Right hindlimb (tissue), 1 donor: ENCODE measurements around the gene KIAA1549.
"Not testable (repeated sequence)": the region's sequence is repeated elsewhere in the genome, so short reads cannot be mapped to it uniquely, and the experiment has no call there.

Experiments
- DNase-seq: peaks from one replicate; pipeline ENCODE4 v3.0.0-alpha.2; 2018

The KIAA1549 gene

GRCh38 chr7:138981332-138982203, at the start of gene KIAA1549:
KIAA1549 (minus strand) TSS chr7:138981389; CDS start chr7:138981269, 120 bp downstream.
- DNase-seq = peak; percentile 84

GRCh38 chr7:139029353-139029752, 48.2 kb upstream of the KIAA1549 start:
- no peak for DNase-seq

GRCh38 chr7:139026551-139026950, 45.4 kb upstream of the KIAA1549 start:
- no peak for DNase-seq

- DNase-seq = not testable (repeated sequence)
These were observed 44.7 kb upstream of the KIAA1549 start for GRCh38 chr7:139025861-139026260.

GRCh38 chr7:139023076-139023475, 41.9 kb upstream of the KIAA1549 start:
- no peak for DNase-seq

- DNase-seq = no peak
These were observed 41.1 kb upstream of the KIAA1549 start for GRCh38 chr7:139022286-139022685.

- DNase-seq = no peak
These were observed 37.7 kb upstream of the KIAA1549 start for GRCh38 chr7:139018910-139019309.

GRCh38 chr7:139016931-139017511, 35.8 kb upstream of the KIAA1549 start:
- peak; percentile 69 for DNase-seq

GRCh38 chr7:139011373-139011772, 30.2 kb upstream of the KIAA1549 start:
- DNase-seq = no peak

GRCh38 chr7:139004321-139005090, 23.3 kb upstream of the KIAA1549 start:
- no peak for DNase-seq

GRCh38 chr7:138999414-138999813, 18.2 kb upstream of the KIAA1549 start:
- DNase-seq = no peak

- no peak for DNase-seq
These were observed 10.9 kb upstream of the KIAA1549 start for GRCh38 chr7:138992052-138992531.

GRCh38 chr7:138987686-138988085, 6.5 kb upstream of the KIAA1549 start:
- DNase-seq = no peak

- DNase-seq = no peak
These were observed 1.0 kb upstream of the KIAA1549 start for GRCh38 chr7:138982204-138982623.

- peak; percentile 56 for DNase-seq
These were observed 462 bp downstream of the KIAA1549 start for GRCh38 chr7:138980563-138981291.

GRCh38 chr7:138979988-138980562, 1.1 kb downstream of the KIAA1549 start:
- no peak for DNase-seq

- no peak for DNase-seq
These were observed 1.8 kb downstream of the KIAA1549 start for GRCh38 chr7:138979226-138979979.

- no peak for DNase-seq
These were observed 2.5 kb downstream of the KIAA1549 start for GRCh38 chr7:138978541-138979184.

- not testable (repeated sequence) for DNase-seq
These were observed 5.0 kb downstream of the KIAA1549 start for GRCh38 chr7:138976161-138976560.

- DNase-seq = peak; percentile 41
These were observed 5.7 kb downstream of the KIAA1549 start for GRCh38 chr7:138975343-138976104.
